GM21447 (cell line): ENCODE results near the gene ARPC5.

Experiments used
- ATAC-seq: cut with Tn5 transposase; IDR thresholded peaks from one replicate; pipeline ENCODE4 v1.9.1; 2021; ENCODE audit not compliant: unreplicated experiment

Gene ARPC5

GRCh38 chr1:183589384-183589783, 46.2 kb downstream of the ARPC5 start:
- no peak for ATAC-seq

- no peak for ATAC-seq
Observed at GRCh38 chr1:183588827-183589226, 46.8 kb downstream of the ARPC5 start.

DNA sequence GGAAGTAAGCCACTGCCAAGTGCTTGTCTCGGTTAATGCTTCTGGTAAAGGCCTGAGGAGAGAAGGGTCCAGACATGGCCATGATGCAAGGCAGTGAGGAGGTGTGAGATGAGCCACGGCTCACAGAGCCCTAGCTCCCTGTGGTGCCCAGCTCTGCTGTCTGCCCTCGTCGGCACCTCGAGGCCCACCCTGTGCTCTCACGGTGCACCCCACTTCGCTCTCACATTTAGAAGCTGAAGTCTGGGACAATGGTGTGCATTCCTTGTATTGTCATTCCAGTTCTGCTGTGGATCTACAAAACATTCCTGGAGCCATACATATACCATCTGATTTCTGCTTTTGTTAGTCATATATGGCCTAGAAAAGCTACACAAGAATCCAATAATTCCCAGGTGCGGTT, 48.7 kb downstream of the ARPC5 start:
- ATAC-seq, result no peak

DNA sequence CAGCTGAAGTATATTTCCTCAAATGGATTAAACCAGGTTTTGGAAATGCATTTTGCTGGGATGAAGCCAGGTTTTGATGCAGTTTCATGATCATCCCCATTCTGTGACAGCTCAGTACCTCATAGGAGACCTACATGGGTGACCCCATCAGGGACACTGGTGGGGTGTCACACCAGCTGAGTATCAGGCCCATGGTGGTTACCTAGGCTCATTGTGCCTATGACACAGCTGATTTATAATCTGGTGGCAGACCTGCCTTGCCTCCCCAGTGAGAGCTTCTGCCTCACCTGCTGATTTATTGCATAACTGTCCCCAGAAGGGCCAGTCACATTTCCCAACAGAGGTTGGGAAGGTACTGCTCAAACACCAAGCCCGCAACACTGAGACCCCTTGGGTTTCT, 49.1 kb downstream of the ARPC5 start:
- ATAC-seq, result no peak

- ATAC-seq, result no peak
Observed at GRCh38 chr1:183585038-183585437, 50.5 kb downstream of the ARPC5 start.

GRCh38 chr1:183584147-183584546, 51.4 kb downstream of the ARPC5 start:
- ATAC-seq, result no peak

DNA sequence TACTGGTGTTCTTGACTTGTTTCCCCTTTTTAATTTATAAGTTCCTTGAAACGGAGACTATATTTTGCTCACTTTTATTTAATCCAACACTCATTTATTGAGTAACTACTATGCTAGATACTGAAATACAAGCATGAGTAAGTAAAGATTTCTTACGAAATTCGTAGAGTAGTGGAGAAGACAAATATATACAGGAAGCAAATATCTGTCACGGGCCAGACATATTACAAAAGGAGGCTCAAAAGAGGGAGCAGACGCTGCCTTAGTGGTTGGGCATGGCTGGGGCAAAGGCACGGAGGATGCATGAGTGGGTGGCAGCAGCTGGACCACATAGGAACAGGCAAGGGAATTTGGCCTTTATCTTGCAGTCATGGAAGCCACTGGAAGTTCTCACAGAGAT, 52.1 kb downstream of the ARPC5 start:
- no peak for ATAC-seq

GRCh38 chr1:183582021-183582713, 53.4 kb downstream of the ARPC5 start:
- ATAC-seq, result no peak

DNA sequence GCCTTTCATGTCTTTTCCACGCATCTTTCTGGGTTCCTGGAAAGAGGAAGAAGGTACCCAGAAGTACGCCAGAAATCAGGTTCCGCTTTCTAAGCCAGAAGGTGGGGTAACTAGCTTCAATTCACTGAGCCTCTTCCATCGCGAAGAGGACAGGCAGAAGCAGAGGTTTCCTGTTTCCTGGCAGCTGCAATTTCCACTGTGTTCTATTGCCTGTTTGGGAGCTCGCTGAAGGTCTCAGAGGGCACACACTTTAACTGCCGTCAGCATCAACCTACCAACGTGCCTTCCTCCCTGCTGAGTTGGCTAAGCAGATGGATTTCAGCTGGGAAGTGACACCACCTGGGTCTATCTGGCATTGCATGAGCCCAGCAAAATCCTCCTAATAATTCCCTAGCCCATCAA, 55.3 kb downstream of the ARPC5 start:
- no peak for ATAC-seq

DNA sequence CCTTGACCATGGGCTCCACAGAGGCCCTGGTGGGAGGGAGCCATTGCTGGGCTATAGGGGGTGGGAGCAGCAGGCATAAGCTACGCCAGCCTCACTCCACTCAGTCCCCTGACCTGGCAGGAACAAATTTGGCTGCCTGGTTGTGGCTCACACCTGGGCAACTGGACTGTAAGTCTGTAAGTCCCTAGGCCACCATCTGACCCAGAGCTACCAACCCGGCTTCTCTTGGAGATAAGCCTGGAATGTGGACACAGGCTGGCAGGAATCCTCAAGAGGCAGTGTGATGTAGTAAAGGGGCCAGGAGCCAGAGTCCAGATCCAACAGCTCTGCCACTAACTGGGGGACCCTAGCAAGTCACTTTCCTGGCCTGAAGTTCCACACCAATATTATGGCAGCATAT, 56.7 kb downstream of the ARPC5 start:
- ATAC-seq, result no peak

DNA sequence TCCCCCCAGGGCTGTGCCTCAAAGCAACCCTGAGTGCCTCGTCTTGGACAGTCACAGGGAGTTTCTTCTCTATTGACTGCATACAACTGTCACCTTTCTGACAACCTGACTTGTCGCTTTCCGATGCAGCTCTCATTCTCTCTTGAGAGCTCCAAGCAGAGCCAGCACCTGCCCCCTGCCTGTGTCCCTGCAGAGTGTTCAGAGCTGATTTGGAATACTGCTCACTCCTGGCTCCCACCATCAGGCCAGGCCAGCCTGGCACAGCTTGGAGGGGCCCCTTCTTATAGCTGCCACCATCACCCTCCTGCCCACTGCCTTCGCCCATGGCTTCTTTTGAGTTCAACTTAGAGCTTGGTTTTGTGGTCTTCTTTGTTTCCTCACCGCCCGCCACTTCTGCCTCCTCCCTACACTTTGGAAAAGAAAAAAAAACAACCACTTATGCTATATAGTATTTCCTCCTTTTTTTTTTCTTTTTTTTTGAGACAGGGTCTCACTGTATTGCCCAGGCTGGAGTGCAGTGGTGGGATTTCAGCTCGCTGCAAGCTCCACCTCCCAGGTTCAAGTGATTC, 57.6 kb downstream of the ARPC5 start:
- no peak for ATAC-seq

DNA sequence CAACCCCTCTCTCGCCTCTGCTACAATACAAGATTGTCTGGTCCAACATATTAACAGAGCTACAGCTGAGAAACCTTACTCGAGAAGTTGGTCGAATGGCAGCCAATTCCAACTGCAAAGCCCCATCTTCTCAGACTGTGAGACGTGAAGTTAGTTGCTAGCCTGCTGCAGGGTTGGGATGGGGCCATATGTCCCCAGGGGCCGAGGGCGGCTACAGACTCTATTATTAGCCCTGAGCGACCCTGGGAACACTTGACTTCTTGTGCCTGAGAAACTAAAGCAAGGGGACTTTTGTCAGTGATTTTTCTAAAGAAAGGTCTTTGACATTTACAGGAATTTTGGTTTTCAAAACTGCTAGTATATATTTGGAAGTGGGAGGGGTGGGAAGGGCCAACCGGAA, 59.0 kb downstream of the ARPC5 start:
- ATAC-seq, result no peak

DNA sequence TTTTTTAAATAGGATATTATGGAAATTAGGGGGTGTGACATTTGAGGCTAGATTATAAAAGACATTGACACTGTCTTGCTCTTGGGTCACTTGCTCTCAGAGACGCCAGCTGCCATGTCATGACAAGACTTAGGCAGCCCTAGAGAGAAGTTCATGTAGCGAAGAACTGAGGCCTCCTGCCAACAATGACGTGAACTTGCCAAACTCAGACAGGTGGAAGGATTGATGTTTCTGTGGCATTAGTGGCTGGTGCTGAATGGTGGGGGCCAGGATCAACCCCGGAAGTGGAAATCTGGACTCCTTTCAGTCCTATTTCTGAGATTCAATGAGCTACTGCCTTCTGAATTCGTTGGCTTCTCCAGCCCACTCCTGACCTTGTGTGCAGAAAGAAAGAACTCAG, 60.0 kb downstream of the ARPC5 start:
- no peak for ATAC-seq

DNA sequence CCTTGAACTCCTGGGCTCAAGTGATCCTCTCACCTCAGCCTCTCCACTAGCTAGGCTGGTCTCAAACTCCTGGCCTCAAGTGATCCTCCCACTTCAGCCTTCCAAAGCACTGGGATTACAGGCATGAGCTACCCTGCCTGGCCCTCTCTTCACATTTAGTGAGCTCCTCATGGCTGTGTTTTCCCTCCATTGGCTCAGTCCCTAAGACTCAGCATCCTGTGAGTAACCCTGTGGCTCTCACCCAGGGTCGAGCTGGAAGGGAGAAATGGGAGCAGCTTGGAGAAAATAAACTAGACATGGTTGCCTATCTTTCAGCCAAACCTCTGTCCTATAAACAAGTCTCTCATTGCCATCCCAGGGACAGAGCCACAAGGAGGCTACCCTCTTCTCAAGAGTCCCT, 62.9 kb downstream of the ARPC5 start:
- no peak for ATAC-seq

DNA sequence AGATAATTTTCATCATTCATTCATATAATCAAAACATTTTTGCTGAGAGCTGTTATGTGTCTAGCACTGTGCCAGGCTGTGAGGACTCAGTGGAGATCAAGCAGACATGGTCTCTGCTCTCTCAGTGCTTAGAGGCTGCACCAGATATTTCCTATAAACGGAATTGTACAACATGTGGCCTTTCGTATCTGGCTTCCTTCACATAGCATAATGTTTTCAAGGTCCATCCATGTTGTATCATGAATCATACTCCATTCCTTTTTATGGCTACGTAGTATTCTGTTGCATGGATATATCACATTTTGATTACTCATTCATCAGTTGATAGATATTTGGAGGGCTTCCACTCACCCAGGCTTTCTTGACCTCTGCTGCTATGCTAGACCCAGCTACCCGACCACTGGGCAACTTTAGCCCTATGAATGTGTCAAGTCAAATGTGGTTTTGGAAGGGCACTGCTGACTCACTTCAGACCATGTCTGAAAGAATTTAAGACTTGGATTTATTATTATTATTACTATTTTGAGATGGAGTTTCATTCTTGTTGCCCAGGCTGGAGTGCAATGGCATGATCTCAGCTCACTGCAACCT, 63.8 kb downstream of the ARPC5 start:
- ATAC-seq, result no peak
